OCI-M2 (cell line): ENCODE measurements around the gene TMEM87B.
"Not testable (repeated sequence)": the region's sequence is repeated elsewhere in the genome, so short reads cannot be mapped to it uniquely, and the experiment has no call there.

Source experiments
- DNase-seq: peaks from one replicate; lab custom pipeline; 2025; ENCODE audit not compliant: unreplicated experiment; lab: John Stamatoyannopoulos, UW

The TMEM87B gene

DNA sequence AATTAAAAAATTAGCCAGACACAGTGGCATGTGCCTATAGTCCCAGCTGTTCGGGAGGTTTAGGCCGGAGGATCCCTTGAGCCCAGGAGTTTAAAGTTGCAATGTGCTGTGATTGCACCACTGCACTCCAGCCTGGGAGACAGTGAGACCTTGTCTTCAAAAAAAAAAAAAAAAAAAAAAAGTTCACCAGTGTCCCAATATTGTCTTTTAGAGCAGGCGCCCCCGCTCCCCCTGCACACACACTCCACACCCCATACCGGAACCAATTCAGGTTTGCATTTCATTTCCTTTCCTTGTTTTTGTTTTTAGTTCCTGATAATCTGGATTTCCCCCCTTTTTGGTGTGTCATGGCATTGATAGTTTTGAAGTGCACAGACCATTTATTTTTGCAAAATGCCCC lies 10.4 kb downstream of the TMEM87B start:
- DNase-seq: no peak

DNA sequence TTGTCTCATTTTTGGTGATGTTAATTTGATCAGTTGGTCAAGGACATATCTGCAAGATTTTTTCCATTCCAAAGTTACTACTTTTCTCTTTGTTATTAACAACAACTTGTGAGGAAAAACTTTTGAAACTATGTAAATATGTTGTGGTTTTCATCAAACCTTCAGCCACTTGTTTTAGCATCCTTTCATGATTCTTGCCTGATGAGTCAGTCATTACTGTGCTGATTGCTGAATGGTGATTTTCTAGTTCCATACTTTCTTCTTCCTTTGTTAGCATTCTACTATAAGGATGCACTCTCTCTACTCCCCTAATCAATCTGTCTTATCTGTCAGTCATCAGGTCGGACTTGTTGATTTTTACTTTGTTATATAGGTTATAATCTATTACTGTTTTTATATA lies 10.9 kb downstream of the TMEM87B start:
- DNase-seq: no peak

DNA sequence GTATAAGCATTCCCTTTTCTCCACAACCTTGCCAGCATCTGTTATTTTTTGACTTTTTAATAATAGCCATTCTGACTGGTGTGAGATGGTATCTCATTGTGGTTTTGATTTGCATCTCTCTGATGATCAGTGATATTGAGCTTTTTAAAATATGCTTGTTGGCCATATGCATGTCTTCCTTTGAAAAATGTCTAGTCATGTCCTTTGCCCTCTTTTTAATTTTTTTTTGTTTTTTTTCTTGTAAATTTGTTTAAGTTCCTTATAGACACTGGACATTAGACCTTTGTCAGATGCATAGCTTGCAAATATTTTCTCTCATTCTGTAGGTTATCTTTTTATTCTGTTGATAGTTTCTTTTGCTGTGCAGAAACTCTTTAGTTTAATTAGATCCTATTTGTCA lies 14.7 kb downstream of the TMEM87B start:
- not testable (repeated sequence) for DNase-seq

- no peak for DNase-seq
Measured at GRCh38 chr2:112073875-112074274, 18.8 kb downstream of the TMEM87B start.

- no peak for DNase-seq
Measured at GRCh38 chr2:112074506-112074905, 19.4 kb downstream of the TMEM87B start.

GRCh38 chr2:112075490-112076260 lies 20.6 kb downstream of the TMEM87B start:
- DNase-seq: no peak

GRCh38 chr2:112077814-112078213 lies 22.7 kb downstream of the TMEM87B start:
- no peak for DNase-seq

DNA sequence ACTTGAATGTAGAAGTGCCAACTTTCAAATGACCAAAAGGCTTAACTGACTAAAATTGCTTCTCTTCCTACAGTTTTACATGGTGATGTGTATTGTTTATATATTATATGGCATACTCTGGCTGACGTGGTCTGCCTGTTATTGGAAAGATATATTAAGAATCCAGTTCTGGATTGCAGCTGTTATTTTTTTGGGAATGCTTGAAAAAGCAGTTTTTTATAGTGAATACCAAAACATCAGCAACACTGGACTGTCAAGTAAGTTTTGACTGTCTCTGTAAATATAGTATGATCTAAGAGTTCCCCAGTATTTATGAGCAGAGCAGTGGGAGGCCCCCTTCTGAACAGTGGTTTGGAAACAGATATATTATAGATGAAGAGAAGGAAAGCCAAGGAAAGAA lies 26.2 kb downstream of the TMEM87B start:
- no peak for DNase-seq

- DNase-seq: no peak
Measured at GRCh38 chr2:112084689-112085374, 29.8 kb downstream of the TMEM87B start.

GRCh38 chr2:112085375-112085730 lies 30.3 kb downstream of the TMEM87B start:
- DNase-seq: no peak

DNA sequence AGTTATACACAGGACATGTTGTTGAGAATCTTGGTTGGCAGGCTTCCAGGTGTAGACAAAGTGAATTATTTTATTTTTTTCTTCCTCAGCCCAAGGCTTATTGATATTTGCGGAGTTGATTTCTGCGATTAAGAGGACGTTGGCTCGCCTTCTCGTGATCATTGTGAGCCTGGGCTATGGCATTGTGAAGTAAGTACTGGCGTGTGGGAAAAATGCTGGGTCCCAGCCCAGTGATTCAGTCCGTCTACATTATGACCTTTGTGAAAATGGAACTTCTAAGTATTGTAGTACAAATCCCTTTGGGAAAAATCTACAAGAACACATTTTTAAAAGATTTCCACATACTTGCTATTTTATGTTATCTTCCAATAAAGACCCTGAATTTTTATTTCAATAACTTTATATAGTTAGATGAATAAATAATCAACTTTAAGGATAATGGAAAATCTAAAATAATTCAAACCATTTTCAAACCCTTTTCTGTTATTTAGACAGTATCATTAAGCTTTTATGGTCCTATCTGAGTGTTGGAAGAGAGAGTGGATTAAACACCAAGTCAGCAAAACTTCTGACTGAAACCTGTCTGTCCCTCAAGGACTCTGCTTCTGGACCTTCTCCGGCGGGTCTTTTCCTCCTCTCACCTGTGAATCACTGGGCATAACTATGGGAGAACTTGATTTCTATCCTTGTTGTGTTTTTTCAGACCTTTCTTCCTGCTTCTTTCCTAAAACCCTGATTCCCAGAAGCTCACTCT lies 31.0 kb downstream of the TMEM87B start:
- no peak for DNase-seq

- DNase-seq: no peak
Measured at GRCh38 chr2:112087346-112088020, 32.4 kb downstream of the TMEM87B start.

DNA sequence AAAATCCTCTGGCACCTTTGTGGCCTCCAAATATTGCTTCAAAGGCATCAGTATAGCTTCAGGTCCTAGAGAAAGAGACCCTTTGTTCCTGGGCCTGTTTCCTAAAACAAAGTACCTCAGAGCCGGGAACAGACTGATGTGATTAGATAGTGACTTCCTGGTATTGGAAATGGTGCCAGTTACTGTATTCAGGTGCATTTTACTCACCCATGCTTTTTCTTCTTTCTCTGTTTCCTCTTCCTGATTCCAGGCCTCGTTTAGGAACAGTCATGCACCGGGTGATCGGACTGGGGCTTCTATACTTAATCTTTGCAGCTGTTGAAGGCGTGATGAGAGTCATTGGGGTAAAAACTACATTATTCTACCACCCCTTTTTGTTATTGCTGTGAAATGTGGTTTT lies 34.3 kb downstream of the TMEM87B start:
- no peak for DNase-seq

DNA sequence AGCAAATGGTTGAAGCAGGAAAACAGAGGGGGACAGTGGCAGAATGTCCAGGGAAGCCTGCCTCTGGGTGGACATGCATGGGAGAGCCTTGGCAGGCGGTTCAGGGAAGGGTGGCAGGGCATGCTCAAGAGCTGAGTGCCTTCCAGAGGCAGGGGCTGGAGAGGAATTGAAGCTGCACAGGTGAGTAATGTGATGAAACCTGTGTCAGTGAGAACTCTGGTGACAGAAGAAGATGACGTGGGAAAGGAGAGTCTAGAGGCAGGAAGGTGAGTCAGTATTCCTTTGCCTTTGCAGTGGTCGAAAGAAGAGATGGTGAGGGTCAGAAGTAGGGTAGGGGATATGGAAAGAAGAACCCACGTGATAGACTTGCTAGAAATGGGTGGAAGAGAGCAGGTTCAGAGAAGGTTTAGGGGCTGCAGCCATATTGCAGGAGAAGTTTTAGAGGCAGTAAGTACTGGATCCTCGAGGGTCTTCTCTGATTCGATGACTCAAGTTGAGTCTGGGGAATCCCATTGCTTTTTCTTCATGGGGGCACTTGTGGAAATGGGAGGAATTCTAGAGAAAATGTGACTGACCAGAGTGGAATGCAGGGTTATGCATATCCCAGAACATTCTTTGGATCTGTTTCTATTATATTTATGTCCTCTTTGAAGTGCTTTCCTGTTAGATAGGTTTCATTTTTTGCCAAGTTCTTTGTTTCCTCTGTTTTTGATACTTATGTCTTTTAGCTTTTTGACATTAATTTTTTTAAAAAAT lies 37.4 kb downstream of the TMEM87B start:
- no peak for DNase-seq

DNA sequence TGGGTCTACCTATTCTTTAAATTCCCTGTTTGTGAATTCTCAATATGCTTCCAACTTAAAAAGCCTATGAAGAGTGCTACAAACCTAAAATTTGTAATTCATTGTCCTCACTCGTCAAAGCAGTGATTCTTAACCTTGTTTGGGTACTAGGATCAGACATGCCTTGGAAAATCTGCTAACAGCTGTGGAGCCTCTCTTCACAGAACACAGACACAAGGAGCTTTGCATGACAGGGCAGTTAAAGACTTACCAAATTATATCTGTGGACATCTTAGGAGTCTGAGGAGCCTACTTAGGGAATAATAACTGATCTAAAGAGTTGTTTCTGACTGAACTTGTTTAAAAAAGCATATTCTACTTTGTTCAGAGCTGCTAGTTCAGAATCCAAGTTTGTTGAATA lies 38.1 kb downstream of the TMEM87B start:
- no peak for DNase-seq

GRCh38 chr2:112095681-112096080 lies 40.6 kb downstream of the TMEM87B start:
- no peak for DNase-seq

DNA sequence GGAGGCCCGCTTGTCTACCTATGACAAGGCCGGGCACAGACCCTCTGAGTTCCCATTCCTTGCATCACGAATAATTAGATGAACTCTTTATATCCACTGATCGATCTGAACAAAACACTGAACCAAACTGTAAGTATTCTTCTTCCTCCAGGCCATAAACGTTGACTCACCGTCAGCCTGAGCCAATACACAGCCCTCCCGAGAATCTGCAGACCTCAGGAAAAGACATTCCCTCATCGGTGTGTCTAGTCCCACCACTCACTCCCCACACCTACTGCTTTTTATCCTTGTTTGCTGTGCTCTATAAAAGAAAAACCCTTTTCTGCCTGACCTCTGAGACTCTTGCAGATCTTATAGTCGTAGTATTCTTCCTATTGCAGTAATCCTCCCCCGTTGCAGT lies 41.0 kb downstream of the TMEM87B start:
- no peak for DNase-seq

DNA sequence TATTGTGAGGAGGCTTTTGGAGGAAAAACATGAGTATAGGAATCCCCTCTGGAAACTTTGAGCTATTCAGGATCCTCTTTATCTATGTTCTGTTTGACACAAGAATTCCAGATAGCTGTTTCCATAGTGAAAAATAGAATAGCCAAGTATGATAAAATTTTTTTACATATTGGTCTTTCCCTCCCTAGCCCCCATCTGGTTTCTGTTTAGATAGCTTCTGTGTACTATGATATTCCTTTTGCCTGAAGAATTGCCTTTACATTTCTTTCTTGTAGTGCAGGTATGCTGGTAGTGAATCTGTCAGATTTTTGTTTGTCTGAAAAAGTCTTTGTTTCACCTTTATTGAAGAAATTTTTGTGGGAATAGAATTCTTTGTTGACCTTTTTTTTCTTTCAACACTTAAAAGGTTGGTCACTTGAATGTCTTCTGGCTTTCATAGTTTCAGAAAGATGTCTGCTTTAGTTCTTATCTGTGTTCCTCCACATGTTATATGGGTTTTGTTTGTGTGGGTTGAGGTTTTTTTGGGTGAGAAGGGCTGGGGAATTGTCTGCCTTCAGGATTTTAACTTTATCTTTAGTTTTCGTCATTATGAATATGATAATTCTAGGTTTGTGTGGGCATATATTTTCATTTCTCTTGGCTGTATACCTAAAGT lies 53.2 kb downstream of the TMEM87B start:
- DNase-seq: no peak

GRCh38 chr2:112109278-112109677 lies 54.2 kb downstream of the TMEM87B start:
- DNase-seq: no peak

- DNase-seq: no peak
Measured at GRCh38 chr2:112110966-112111365, 55.9 kb downstream of the TMEM87B start.
